ENCODE results near the gene A3GALT2.

DNA sequence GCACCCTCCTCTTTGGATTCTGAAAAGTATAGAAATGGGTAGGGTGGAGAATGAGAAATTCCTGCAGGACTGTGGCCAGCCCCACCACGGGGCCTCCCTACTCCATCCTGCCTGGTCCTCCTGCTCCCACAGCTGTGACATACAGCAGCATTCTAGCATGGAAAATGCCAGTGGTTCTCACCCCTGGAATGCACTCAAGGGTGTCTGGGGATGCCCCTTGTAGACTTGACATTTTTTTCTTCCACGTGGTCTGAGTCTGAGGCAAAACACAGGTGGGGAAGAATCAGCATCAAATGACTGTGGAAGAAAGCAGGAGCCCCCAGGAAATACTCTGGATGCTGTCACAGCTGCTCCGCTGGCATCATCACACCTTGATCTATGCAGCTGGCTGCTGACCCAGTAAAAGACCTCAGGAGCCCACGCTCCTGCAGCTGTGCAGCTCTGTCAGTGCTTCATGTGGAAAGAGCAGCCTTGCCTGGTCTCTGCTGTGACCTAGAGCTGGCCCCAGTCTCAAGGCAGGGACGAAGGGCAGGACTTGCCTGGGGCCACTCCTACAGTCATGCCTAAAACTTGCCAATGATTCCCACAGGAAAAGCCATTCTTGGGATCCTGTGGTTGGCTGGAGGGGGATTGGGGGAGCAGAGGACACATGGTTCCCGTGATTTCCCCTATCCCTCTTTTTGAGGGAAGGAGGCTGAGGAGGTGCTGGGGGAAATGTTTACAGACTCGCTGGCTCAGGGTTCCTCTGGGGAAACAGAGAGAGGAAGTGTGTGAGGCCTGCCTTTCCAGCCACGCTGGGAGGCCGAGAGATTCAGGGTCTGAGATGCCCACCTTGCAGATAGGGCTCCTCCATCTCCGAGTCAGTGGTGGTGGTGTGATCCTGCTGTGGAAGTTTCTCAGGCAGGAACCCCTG lies 10.8 kb upstream of the A3GALT2 start:
- TF ChIP-seq YY1 (IDR thresholded peaks at IDR 0.05) = no peak
- TF ChIP-seq, protein P1, sequence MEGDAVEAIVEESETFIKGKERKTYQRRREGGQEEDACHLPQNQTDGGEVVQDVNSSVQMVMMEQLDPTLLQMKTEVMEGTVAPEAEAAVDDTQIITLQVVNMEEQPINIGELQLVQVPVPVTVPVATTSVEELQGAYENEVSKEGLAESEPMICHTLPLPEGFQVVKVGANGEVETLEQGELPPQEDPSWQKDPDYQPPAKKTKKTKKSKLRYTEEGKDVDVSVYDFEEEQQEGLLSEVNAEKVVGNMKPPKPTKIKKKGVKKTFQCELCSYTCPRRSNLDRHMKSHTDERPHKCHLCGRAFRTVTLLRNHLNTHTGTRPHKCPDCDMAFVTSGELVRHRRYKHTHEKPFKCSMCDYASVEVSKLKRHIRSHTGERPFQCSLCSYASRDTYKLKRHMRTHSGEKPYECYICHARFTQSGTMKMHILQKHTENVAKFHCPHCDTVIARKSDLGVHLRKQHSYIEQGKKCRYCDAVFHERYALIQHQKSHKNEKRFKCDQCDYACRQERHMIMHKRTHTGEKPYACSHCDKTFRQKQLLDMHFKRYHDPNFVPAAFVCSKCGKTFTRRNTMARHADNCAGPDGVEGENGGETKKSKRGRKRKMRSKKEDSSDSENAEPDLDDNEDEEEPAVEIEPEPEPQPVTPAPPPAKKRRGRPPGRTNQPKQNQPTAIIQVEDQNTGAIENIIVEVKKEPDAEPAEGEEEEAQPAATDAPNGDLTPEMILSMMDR (IDR thresholded peaks at IDR 0.05; ENCODE audit: low read depth, low read length, missing input control) = no peak
- TF ChIP-seq SP1 (IDR thresholded peaks at IDR 0.05) = no peak
- TF ChIP-seq, protein P2, sequence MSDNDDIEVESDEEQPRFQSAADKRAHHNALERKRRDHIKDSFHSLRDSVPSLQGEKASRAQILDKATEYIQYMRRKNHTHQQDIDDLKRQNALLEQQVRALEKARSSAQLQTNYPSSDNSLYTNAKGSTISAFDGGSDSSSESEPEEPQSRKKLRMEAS (IDR thresholded peaks at IDR 0.05) = no peak
